Hepatocyte (in vitro differentiated cells): ENCODE measurements around the gene HSPBAP1. TPM values are rescaled to one million over a fixed set of nuclear protein-coding genes. Genes with fewer than 3 reads are reported as not detected.
"Not testable (repeated sequence)": the region's sequence is repeated elsewhere in the genome, so short reads cannot be mapped to it uniquely, and the experiment has no call there.

Experiments used
- DNase-seq: peaks from one replicate; pipeline ENCODE4 v3.0.0-alpha.2; 2016; ENCODE audit warnings: low spot score
- H2AFZ ChIP-seq: fragments of 200-600 bp; sonication (generic); 2 replicates; pipeline ENCODE4 v1.6.0; 2016; ENCODE audit warnings: antibody characterized with exemption, mild to moderate bottlenecking
- H3K27ac ChIP-seq: fragments of 200-600 bp; sonication (generic); 2 replicates; pipeline ENCODE4 v1.5.1; 2016; ENCODE audit warnings: mild to moderate bottlenecking
- H3K27me3 ChIP-seq: fragments of 200-600 bp; sonication (generic); 2 replicates; pipeline ENCODE4 v1.6.1; 2016
- H3K36me3 ChIP-seq: fragments of 200-600 bp; sonication (generic); replicated peaks from 2 replicates; pipeline ENCODE4 v1.5.1; 2016; ENCODE audit warnings: low read depth; ENCODE audit not compliant: insufficient read depth
- H3K4me1 ChIP-seq: fragments of 200-600 bp; sonication (generic); 2 replicates; pipeline ENCODE4 v1.5.1; 2016; ENCODE audit warnings: mild to moderate bottlenecking, moderate library complexity; ENCODE audit not compliant: insufficient read depth
- H3K4me2 ChIP-seq: fragments of 200-600 bp; sonication (generic); 2 replicates; pipeline ENCODE4 v1.6.0; 2016
- H3K4me3 ChIP-seq: fragments of 200-600 bp; sonication (generic); 2 replicates; pipeline ENCODE4 v1.5.1; 2016; ENCODE audit warnings: mild to moderate bottlenecking
- H3K79me2 ChIP-seq: fragments of 200-600 bp; sonication (generic); 2 replicates; pipeline ENCODE4 v1.6.0; 2017; ENCODE audit warnings: mild to moderate bottlenecking
- H3K9me2 ChIP-seq: fragments of 200-600 bp; sonication (generic); replicated peaks from 2 replicates; pipeline ENCODE4 v1.6.0; 2017; ENCODE audit warnings: mild to moderate bottlenecking; ENCODE audit not compliant: insufficient read depth
- H3K9me3 ChIP-seq: fragments of 200-600 bp; sonication (generic); 2 replicates; pipeline ENCODE4 v1.5.1; 2016; ENCODE audit warnings: low read depth, mild to moderate bottlenecking
- H4K20me1 ChIP-seq: fragments of 200-600 bp; sonication (generic); 2 replicates; pipeline ENCODE4 v1.6.0; 2016; ENCODE audit warnings: mild to moderate bottlenecking; ENCODE audit not compliant: insufficient read depth, poor library complexity, severe bottlenecking
- EZH2 ChIP-seq: fragments of 200-600 bp; sonication (generic); IDR thresholded peaks from 2 replicates; pipeline ENCODE4 v1.6.1; 2016; ENCODE audit warnings: antibody characterized with exemption, mild to moderate bottlenecking, borderline replicate concordance
- EZH2phosphoT487 ChIP-seq: fragments of 200-600 bp; sonication (generic); IDR thresholded peaks from one replicate; pipeline ENCODE4 v1.6.1; 2018; ENCODE audit warnings: antibody characterized with exemption, mild to moderate bottlenecking, low read depth, moderate library complexity; ENCODE audit not compliant: unreplicated experiment, severe bottlenecking
- WGBS: methylation state at CpG from one replicate; pipeline ENCODE4 v1.1.6; 2016; ENCODE audit warnings: low lambda C conversion rate; ENCODE audit errors: missing lambda C conversion rate; 5-methylcytosine and 5-hydroxymethylcytosine counted together
- polyA plus RNA-seq: library from polyadenylated mRNA; unstranded; fragments of >200 nt; fragmentation: Nextera tagmentation; extraction: Ambion mirVana; gene quantifications from 2 replicates; pipeline ENCODE4 v1.2.1, GENCODE V29; 2016
- total RNA-seq: library from RNA; depleted of rRNA; stranded (reverse); fragments of >200 nt; gene quantifications from 2 replicates; pipeline ENCODE4 v1.2.3, GENCODE V29; 2014
- TF ChIP-seq, protein P1 (sequence below): fragments of 200-600 bp; sonication (generic); IDR thresholded peaks from 2 replicates; pipeline ENCODE4 v1.5.1; 2016; ENCODE audit warnings: antibody characterized with exemption, mild to moderate bottlenecking; ENCODE audit not compliant: poor library complexity

The HSPBAP1 gene
- total and polyA plus RNA-seq, 2 experiments from 2014 or later, result 6.2 to 11.0 TPM

DNA sequence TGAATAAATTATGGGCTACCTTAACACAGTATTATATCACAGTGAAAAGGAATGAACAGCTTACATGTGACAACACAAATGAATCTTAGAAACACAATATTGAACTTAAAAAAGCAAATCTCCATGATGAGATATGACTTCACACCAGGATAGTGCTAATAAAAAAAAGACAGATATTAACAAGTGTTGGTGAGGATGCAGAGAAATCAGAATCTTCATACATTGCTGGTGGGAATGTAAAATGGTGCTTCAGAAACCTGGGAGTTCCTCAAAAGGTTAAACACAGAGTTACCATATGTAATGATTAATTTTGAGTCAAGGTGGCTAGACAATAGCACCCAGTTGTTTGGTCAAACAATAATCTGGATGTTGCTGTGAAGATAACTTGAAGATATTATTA lies 51.4 kb downstream of the HSPBAP1 start:
- Histone ChIP-seq H3K36me3 (no peaks in the 10 kb centered on the region), H4K20me1 (no peaks in the 10 kb centered on the region), H3K27ac (no peak overlapping the region), H3K79me2 (no peaks in the 10 kb centered on the region), H3K4me2 (no peak overlapping the region), H3K9me2 (no peaks in the 10 kb centered on the region), H3K4me3 (no peak overlapping the region), H3K9me3 (no peaks in the 10 kb centered on the region), H3K27me3 (no peaks in the 10 kb centered on the region), H2AFZ (no peak overlapping the region), H3K4me1 (no peaks in the 10 kb centered on the region)
- no peak for DNase-seq
- TF ChIP-seq, protein P1, sequence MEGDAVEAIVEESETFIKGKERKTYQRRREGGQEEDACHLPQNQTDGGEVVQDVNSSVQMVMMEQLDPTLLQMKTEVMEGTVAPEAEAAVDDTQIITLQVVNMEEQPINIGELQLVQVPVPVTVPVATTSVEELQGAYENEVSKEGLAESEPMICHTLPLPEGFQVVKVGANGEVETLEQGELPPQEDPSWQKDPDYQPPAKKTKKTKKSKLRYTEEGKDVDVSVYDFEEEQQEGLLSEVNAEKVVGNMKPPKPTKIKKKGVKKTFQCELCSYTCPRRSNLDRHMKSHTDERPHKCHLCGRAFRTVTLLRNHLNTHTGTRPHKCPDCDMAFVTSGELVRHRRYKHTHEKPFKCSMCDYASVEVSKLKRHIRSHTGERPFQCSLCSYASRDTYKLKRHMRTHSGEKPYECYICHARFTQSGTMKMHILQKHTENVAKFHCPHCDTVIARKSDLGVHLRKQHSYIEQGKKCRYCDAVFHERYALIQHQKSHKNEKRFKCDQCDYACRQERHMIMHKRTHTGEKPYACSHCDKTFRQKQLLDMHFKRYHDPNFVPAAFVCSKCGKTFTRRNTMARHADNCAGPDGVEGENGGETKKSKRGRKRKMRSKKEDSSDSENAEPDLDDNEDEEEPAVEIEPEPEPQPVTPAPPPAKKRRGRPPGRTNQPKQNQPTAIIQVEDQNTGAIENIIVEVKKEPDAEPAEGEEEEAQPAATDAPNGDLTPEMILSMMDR, result no peak
- TF ChIP-seq EZH2 (no peak), EZH2phosphoT487 (no peak)

DNA sequence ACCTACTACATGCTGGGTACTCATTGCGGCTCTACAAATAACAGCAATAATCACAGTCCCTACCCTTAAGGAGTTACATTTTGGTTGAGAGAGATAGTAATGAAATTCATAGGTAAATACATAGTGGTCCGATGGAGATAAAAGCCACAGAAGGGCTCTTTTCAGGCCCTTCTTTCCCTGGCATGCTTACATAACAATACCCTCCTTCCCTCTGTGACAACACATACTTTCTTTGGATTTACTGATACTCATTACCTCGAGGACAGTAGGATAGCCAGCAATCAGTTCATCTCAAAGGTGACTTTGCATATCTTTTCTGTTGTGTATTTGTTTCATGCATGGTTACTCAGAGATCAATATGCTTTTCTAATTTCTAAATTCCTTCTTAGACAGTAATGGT lies 54.5 kb downstream of the HSPBAP1 start:
- Histone ChIP-seq H3K27ac (no peak overlapping the region), H3K4me1 (no peaks in the 10 kb centered on the region), H3K4me2 (no peak overlapping the region), H3K36me3 (no peaks in the 10 kb centered on the region), H3K9me2 (no peaks in the 10 kb centered on the region), H4K20me1 (no peaks in the 10 kb centered on the region), H2AFZ (no peak overlapping the region), H3K9me3 (no peaks in the 10 kb centered on the region), H3K4me3 (no peak overlapping the region), H3K79me2 (no peaks in the 10 kb centered on the region), H3K27me3 (no peaks in the 10 kb centered on the region)
- no peak for DNase-seq
- 81% methylated on average over 3 of the region's 3 CpGs for WGBS
- TF ChIP-seq EZH2phosphoT487, result no peak
- TF ChIP-seq EZH2, result no peak
- TF ChIP-seq, protein P1, result no peak

DNA sequence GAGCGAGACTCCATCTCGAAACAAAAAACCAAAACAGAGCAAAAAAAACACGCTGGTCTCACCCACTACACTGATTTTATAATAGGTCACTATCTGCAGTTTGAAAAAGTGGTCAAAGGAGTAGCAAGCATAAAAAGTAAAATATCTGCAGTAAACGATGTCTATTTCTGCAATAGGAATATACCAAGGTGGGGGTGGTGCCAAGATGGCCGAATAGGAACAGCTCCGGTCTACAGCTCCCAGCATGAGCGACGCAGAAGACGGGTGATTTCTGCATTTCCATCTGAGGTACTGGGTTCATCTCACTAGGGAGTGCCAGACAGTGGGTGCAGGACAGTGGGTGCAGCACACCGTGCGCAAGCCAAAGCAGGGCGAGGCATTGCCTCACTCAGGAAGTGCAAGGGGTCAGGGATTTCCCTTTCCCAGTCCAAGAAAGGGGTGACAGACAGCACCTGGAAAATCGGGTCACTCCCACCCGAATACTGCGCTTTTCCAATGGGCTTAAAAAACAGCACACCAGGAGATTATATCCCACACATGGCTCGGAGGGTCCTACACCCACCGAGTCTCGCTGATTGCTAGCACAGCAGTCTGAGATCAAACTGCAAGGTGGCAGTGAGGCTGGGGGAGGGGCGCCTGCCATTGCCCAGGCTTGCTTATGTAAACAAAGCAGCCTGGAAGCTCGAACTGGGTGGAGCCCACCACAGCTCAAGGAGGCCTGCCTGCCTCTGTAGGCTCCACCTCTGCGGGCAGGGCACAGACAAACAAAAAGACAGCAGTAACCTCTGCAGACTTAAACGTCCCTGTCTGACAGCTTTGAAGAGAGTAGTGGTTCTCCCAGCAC lies 60.7 kb downstream of the HSPBAP1 start:
- not testable (repeated sequence) for H3K4me1 ChIP-seq, H3K9me3 ChIP-seq, H3K27ac ChIP-seq, H3K36me3 ChIP-seq, DNase-seq, H3K27me3 ChIP-seq, H3K4me3 ChIP-seq, H4K20me1 ChIP-seq, H2AFZ ChIP-seq, H3K9me2 ChIP-seq, H3K4me2 ChIP-seq, H3K79me2 ChIP-seq
- 99% methylated on average over 18 of the region's 22 CpGs for WGBS

DNA sequence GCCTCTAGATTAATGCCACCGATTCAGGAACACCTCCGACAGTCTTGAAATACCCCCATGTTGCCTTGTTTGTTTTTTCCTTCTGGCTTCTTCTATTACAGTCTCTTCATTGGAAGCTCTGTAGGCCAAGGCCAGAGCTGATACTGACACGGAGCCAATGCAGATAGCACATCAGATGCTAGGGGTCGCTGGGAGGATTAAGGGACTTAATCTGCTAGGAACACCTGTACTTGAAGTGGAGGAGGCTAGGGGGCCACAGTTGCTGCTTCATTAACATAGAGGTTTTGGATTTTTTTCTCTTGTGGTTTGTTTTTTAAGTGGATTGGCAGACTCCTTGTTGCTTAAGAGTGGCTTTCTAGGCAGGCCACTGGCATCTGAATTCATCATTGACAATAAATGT lies 63.4 kb downstream of the HSPBAP1 start:
- Histone ChIP-seq H3K9me3 (no peaks in the 10 kb centered on the region), H3K27me3 (no peaks in the 10 kb centered on the region), H4K20me1 (no peaks in the 10 kb centered on the region), H3K27ac (no peak overlapping the region), H3K36me3 (no peaks in the 10 kb centered on the region), H3K4me1 (no peaks in the 10 kb centered on the region), H3K4me3 (no peak overlapping the region), H3K4me2 (no peak overlapping the region), H3K79me2 (no peaks in the 10 kb centered on the region), H3K9me2 (no peaks in the 10 kb centered on the region), H2AFZ (no peak overlapping the region)
- no peak for DNase-seq
- WGBS, result 81% methylated on average over 4 of the region's 4 CpGs
- TF ChIP-seq, protein P1, result no peak
- TF ChIP-seq EZH2 (no peak), EZH2phosphoT487 (no peak)
